ENCODE measurements around the gene DCLK3. TPM values are rescaled to one million over a fixed set of nuclear protein-coding genes. Genes with fewer than 3 reads are reported as not detected.

The DCLK3 gene
- total and polyA plus RNA-seq, 2 of the 4 experiments (the other 2 are of a cell fraction): not detected

DNA sequence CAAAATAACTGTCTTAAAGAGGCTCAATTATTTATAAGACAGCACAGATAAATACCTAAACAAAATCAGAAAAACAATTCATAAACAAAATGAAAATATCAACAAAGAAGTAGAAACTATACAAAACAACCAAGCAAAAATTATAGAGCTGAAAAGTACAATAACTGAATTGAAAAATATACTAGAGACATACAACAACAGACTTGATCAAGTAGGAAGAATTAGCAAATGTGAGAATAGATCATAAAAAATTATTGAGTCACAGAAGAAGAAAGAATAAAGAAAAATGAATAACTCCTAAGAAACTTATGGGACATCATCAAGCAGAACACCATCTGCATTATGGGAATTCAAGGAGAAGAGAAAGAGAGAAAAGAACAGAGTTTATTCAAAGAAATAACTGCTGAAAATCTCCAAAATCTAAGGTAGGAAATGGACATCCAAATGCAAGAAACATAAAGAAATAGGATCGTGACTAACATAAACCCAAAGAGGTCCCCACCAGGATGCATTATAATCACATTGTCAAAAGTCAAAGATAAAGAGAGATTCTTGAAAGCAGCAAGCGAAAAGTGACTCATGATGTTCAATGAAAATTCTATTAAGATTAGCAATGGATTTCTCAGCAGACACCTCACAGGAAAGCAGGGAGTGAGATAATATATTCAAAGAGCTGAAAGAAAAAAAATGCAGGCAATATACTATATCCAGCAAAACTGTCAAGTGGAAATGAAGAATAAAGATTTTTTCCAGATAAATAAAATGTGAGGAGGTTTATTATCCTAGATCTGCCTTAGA is 85.9 kb downstream of the DCLK3 start (continued):
- TF ChIP-seq MXI1 (IDR thresholded peaks at IDR 0.05; ENCODE audit: borderline replicate concordance, low read depth, low read length) (no peak), POLR2A (IDR thresholded peaks at IDR 0.05; ENCODE audit: low read depth, low read length) (no peak), CEBPB (IDR thresholded peaks at IDR 0.05; ENCODE audit: low read depth, low read length) (0 out of 2 replicates have a peak, but pooled peaks have one; percentile 17), RFX5 (IDR thresholded peaks at IDR 0.05; ENCODE audit: low read depth, low read length) (no peak), SMC3 (IDR thresholded peaks at IDR 0.05; ENCODE audit: low read depth, low read length) (no peak), RAD21 (IDR thresholded peaks at IDR 0.05; ENCODE audit: low read length) (no peak), USF2 (IDR thresholded peaks at IDR 0.05; ENCODE audit: low read depth, low read length) (no peak), MAFK (IDR thresholded peaks at IDR 0.05; ENCODE audit: low read depth, low read length) (0 out of 2 replicates have a peak, but pooled peaks have one; percentile 4)
